Activated CD8-positive, alpha-beta memory T cell treated with anti-CD3 and anti-CD28 coated beads, Interleukin-2, amount 50 U/mL, for 48 hours (primary cell): ENCODE data around the gene SOX13.
"Not testable (repeated sequence)": the region's sequence is repeated elsewhere in the genome, so short reads cannot be mapped to it uniquely, and the experiment has no call there.

Experiments
- DNase-seq: peaks from one replicate; pipeline ENCODE4 v3.0.0-alpha.2; 2020

Gene SOX13

GRCh38 chr1:204072931-204073836 lies at the start of gene SOX13:
TSS of gene SOX13 (plus strand) at chr1:204073115. CDS start at chr1:204112916, 39,801 bp downstream.
- peak; percentile 64 for DNase-seq

GRCh38 chr1:204025917-204026707 lies 46.8 kb upstream of the SOX13 start:
- DNase-seq: no peak

DNA sequence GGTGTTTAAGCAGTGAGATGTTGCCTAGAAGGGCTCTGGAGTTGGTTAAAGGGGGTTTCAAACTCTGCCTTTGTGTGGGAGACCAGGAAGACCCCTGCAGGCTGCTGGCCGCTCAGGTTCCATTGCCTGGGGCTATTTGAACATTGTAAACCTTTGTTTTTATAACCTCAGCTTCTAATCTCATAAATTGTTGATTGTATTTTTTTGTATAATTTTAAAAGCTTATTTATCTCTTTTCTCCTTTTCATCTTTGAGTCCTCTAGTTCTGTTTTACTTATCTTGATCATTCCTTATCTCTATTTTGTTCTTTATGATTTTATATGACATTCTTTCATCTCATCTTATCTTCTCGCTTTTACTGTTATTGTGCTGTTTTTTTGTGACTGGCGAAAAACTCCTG lies 45.5 kb upstream of the SOX13 start:
- no peak for DNase-seq

DNA sequence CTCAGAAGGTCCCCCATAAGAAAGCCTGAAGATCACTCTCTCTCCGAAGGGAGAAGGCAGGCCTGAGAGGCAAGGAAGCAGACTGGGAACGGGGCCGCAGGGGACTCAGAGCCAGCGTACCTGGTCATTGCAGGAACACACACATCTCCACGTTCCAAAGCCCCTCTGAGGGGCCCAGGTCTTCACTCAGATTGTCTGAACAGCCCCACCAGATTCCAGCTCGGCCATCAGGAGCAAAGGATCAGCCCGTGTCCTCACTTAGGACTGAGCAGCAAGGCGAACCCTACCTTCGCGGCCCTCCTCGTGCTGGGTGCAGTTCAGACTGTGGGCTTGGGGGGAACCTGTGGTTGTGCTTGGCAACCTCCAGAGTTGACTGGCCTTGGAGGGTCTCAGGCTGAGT lies 43.9 kb upstream of the SOX13 start:
- no peak for DNase-seq

DNA sequence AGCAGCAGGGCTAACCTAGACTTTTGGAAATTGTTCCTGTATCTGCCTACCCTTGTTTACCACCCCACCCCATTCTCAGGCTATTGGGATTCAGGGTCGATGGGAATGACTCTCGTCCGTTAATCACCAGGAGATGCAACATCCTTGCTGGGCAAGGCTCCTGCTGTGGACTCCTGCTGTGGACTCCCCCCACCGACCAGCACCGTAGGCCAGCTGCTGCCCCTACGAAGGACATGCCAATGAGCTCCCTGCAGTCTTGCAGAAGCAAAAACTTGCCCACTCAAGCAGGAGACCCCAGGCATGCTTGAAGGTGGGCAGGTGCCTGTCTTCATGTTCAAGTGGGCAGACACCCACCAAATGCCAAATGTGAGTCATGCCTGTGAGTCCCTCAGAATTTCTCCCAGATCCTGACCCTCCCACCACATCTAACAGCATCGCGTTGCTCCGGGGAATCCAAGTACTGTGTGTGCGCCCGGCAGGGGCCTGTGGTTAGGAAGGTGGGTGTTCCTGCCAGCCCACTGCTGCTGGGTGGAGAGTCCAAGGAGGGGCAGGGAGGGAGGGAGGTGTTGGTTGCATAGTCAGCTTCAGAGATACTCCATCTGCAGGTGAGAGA lies 41.7 kb upstream of the SOX13 start:
- no peak for DNase-seq

- DNase-seq: no peak
Measured at GRCh38 chr1:204032642-204033235, 40.2 kb upstream of the SOX13 start.

DNA sequence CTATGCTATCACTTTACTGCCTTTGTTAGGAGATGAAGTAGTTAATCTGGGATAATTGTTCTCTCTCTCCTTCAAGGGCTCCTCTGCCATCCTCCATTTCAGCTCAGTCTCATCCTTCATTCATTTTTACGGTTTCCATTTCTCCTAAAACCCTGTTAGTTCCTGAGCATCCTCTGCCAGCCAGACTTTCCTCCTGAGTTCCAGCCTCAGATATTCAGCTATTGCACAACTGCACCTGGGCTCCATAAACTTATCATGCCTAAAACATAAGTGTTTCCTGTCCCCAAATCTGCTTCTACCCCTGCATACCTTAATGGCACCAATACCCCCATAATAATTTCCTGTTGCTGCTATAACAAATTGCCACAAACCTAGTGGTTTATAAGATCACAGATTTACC lies 39.6 kb upstream of the SOX13 start:
- no peak for DNase-seq

DNA sequence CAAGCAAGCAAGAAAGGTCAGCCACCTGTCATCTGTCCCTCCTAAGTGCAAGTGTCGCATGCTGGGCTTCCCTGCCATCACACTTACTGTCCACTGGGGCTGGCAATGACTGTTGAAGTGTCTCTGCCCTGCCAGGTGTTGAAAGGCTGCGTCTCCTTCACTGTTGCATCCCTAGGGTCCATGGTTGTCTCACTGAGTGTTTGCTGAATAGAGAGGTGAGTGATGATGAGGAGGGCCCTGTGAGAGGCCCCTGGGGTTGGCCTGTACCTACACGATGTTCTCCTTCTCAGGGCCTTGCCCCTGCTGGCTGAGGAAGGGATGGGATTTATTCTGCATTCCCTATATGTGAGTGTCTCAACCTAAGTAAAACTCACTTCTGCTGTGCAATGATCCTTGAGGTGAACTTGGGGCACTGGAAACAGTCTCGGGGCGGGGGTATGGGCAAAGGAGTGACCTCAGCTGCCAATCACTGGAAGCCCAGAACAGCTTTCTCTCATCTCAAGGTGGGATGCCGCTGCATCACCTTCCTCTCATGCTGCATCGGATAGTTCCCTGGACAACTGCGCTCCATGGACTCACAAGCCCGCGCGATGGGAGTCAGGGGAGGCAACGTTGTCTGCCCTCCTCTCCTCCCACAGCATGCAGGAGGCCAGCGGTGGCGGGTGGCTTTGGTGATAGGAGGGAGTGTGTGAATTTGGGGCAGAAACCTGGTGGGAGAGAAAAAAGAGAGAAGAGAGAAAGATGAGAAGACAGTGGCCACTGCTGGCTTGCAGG lies 35.8 kb upstream of the SOX13 start:
- DNase-seq: no peak

- no peak for DNase-seq
Measured at GRCh38 chr1:204041232-204041767, 31.6 kb upstream of the SOX13 start.

GRCh38 chr1:204041803-204042505 lies 31.0 kb upstream of the SOX13 start:
- DNase-seq: no peak

DNA sequence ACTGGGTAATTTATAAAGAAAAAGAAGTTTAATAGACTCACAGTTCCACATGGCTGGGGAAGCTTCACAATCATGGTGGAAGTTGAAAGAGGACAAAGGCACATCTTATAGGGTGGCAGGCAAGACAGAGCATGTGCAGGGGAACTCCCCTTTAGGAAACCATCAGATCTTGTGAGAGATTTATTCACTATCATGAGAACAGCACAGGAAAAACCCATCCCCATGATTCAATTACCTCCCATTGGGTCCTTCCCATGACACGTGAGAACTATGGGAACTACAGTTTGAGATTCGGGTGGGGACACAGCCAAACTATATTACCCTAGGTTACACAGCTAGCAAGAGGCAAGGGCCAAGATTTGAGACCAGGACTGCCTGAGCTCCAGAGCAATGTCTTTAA lies 30.4 kb upstream of the SOX13 start:
- DNase-seq: no peak

DNA sequence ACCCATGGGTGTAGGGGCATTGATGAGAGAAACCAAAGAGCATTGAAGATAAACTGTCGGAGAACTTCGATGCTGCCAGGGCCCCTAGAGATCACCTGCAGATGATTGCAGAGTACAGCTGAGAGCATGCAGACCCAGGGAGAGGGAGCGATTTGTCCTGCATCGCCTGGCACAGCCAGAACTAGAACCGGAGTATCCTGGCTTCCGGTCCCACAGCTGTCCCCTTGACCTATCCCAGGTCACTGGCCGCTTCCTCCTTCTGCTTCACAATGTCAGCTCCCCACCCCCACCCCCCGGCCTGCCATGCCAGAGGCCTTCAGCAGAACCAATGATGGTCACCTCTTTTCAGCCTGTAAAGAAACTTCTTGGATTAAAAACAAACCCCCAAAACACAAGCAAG lies 29.2 kb upstream of the SOX13 start:
- DNase-seq: no peak

GRCh38 chr1:204044448-204044847 lies 28.5 kb upstream of the SOX13 start:
- DNase-seq: no peak

- DNase-seq: no peak
Measured at GRCh38 chr1:204045430-204045829, 27.5 kb upstream of the SOX13 start.

- no peak for DNase-seq
Measured at GRCh38 chr1:204046346-204046745, 26.6 kb upstream of the SOX13 start.

DNA sequence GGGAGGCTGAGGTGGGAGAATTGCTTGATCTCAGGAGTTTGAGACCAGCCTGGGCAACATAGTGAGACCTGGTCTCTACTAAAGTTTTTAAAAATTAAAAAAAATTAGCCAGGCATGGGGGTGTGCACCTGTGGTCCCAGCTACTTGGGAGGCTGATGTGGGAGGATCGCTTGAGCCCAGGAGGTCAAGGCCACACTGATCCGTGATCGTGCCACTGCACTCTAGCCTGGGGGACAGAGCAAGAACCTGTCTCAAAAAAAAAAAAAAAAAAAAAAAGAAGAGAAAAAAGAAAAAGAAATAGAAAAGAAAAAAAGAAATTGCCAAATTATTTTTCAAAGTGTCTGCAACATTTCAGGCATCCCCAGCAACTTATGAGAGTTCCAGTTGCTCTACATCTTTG lies 24.1 kb upstream of the SOX13 start:
- not testable (repeated sequence) for DNase-seq

DNA sequence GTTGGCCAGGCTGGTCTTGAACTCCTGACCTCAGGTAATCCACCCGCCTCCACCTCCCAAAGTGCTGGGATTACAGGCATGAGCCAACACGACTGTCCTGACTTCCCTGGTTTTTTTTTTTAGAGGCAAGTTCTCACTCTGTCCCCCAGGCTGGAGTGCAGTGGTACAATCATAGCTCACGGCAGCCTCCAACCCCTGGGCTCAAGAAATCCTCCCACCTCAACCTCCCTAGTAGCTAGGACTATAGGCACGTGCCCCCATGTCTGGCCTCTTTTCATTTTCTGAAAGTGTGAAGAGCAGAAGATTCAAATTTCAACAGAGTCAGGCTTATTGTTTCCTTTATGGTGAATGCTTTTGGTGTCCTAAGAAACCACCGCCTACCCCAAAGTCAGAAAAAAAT lies 21.7 kb upstream of the SOX13 start:
- no peak for DNase-seq

DNA sequence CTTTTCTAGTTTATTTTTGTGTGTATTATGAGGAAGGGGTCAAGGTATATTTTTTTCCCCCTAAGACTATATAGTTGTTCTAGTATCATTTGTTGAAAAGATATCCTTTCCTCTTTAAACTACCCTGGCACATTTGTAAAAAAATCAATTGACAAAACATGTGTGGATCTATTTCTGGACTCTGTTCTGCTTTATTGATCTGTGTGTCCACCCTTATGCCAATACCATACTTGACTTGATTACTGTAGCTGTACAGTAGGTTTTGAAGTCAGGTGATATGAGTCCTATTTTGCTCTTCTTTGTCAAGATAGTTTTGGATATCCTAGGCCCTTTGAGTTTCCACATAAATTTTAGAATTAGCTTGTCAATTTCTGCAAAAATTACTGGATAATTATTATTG lies 21.2 kb upstream of the SOX13 start:
- no peak for DNase-seq

- no peak for DNase-seq
Measured at GRCh38 chr1:204053893-204054292, 19.0 kb upstream of the SOX13 start.

DNA sequence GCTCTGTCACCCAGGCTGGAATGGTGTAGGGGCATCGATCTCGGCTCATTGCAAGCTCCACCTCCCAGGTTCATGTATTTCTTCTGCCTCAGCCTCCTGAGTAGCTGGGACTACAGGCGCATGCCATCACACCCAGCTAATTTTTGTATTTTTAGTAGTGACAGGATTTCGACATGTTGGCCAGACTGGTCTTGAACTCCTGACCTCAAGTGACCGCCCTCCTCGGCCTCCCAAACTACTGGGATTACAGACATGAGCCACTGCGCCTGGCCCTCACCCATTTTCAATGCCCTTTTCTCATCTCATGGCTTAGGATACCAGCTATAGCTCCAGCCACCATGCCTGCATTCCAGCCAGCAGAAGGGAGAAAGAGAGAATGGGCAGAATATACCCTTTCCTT lies 12.9 kb upstream of the SOX13 start:
- DNase-seq: no peak

GRCh38 chr1:204062106-204062505 lies 10.8 kb upstream of the SOX13 start:
- DNase-seq: no peak
